SK-N-SH (cell line): ENCODE measurements around the gene PEX14. TPM values are rescaled to one million over a fixed set of nuclear protein-coding genes. Genes with fewer than 3 reads are reported as not detected.

ENCODE experiments used
- CTCF ChIA-PET: fragments of 300-600, 350-600 bp; formaldehyde crosslinking; extraction: SDS; loops from one replicate; lab custom pipeline; 2021; lab: Yijun Ruan, JAX
- POLR2A ChIA-PET: fragments of 350-600 bp; sonication (Branson Sonifier 250); formaldehyde crosslinking; extraction: SDS; loops from one replicate; lab custom pipeline; 2020; ENCODE audit warnings: antibody characterized with exemption, inconsistent platforms; lab: Yijun Ruan, JAX
- DNase-seq: peaks from one replicate; pipeline ENCODE4 v3.0.0; 2012
- H2AFZ ChIP-seq: fragments of 200-600 bp; sonication (generic); 2 replicates; pipeline ENCODE4 v1.8.1; 2016; ENCODE audit warnings: antibody characterized with exemption, mild to moderate bottlenecking, low read depth
- H3F3A ChIP-seq: fragments of 200-600 bp; sonication (generic); replicated peaks from 2 replicates; pipeline ENCODE3; 2016; ENCODE audit warnings: antibody characterized with exemption, mild to moderate bottlenecking; ENCODE audit not compliant: insufficient read depth
- H3K27ac ChIP-seq, 2 experiments: fragments of 200-500 bp in 1 of 2; fragments of 200-600 bp in 1 of 2; sonication (Bioruptor generic) in 1 of 2; sonication (generic), shearing (Covaris generic) in 1 of 2; 2 replicates each; pipeline versions ENCODE4 v1.5.1 to v1.6.1; 2014 to 2016; ENCODE audit warnings: low read depth in 2 of 2, inconsistent platforms in 1 of 2, low read length in 1 of 2, mild to moderate bottlenecking in 1 of 2, mixed read lengths in 1 of 2
- H3K27me3 ChIP-seq: fragments of 200-600 bp; sonication (generic), shearing (Covaris generic); 2 replicates; pipeline ENCODE4 v1.6.1; 2016; ENCODE audit warnings: mixed run types; ENCODE audit not compliant: insufficient read depth
- H3K36me3 ChIP-seq, 2 experiments: fragments of 200-500 bp in 1 of 2; fragments of 200-600 bp in 1 of 2; sonication (Bioruptor generic) in 1 of 2; sonication (generic) in 1 of 2; replicated peaks in 1 of 2; 2 replicates each; pipeline versions ENCODE3 to v1.5.1; 2014 to 2016; ENCODE audit warnings: low read length in 1 of 2, mild to moderate bottlenecking in 1 of 2; ENCODE audit not compliant: insufficient read depth in 2 of 2, control insufficient read depth in 1 of 2
- H3K4me1 ChIP-seq, 2 experiments: fragments of 200-500 bp in 1 of 2; fragments of 200-600 bp in 1 of 2; sonication (Bioruptor generic) in 1 of 2; sonication (generic), shearing (Covaris generic) in 1 of 2; 2 replicates each; pipeline versions ENCODE4 v1.5.1 to v1.6.1; 2014 to 2016; ENCODE audit warnings: low read depth in 1 of 2, low read length in 1 of 2, mixed run types in 1 of 2; ENCODE audit not compliant: insufficient read depth in 2 of 2, control insufficient read depth in 1 of 2
- H3K4me2 ChIP-seq: fragments of 200-600 bp; sonication (generic), shearing (Covaris generic); 2 replicates; pipeline ENCODE4 v1.6.1; 2017; ENCODE audit warnings: mixed run types
- H3K4me3 ChIP-seq, 2 experiments: fragments of 200-500 bp in 1 of 2; fragments of 200-600 bp in 1 of 2; sonication (Bioruptor generic) in 1 of 2; sonication (generic), shearing (Covaris generic) in 1 of 2; 2 replicates each; pipeline versions ENCODE4 v1.5.1 to v1.8.1; 2014 to 2016; ENCODE audit warnings: low read depth in 2 of 2, inconsistent platforms in 1 of 2, low read length in 1 of 2, mild to moderate bottlenecking in 1 of 2, mixed read lengths in 1 of 2, moderate library complexity in 1 of 2
- H3K79me2 ChIP-seq: fragments of 200-600 bp; sonication (generic); 2 replicates; pipeline ENCODE4 v1.8.1; 2017; ENCODE audit warnings: mild to moderate bottlenecking; ENCODE audit not compliant: insufficient read depth
- H3K9ac ChIP-seq: fragments of 200-600 bp; sonication (generic); 2 replicates; pipeline ENCODE4 v1.6.1; 2017; ENCODE audit warnings: mixed run types
- H3K9me2 ChIP-seq: fragments of 200-600 bp; sonication (generic); 2 replicates; pipeline ENCODE4 v1.6.1; 2017; ENCODE audit warnings: mixed run types
- H3K9me3 ChIP-seq: fragments of 200-600 bp; sonication (generic); 2 replicates; pipeline ENCODE4 v1.6.1; 2017; ENCODE audit warnings: mixed run types, mild to moderate bottlenecking, moderate library complexity
- H4K20me1 ChIP-seq: fragments of 200-600 bp; sonication (generic); 2 replicates; pipeline ENCODE4 v1.6.1; 2017; ENCODE audit warnings: mild to moderate bottlenecking, mixed run types; ENCODE audit not compliant: insufficient read depth
- CTCF ChIP-seq: fragments of 200-600 bp; sonication (generic); IDR thresholded peaks from 2 replicates; pipeline ENCODE4 v1.6.1; 2017; ENCODE audit warnings: antibody characterized with exemption, mild to moderate bottlenecking, moderate library complexity
- ELF1 ChIP-seq: IDR thresholded peaks from 2 replicates; pipeline ENCODE4 v1.4.0; 2012
- EZH2phosphoT487 ChIP-seq: fragments of 200-600 bp; sonication (generic); IDR thresholded peaks from 2 replicates; pipeline ENCODE4 v1.6.1; 2017; ENCODE audit warnings: low read depth, mixed run types, mild to moderate bottlenecking, antibody characterized with exemption, moderate library complexity, borderline replicate concordance
- FOSL2 ChIP-seq: IDR thresholded peaks from 2 replicates; pipeline ENCODE4 v1.4.0; 2012; ENCODE audit warnings: low read depth, mild to moderate bottlenecking, moderate library complexity, borderline replicate concordance
- GATA2 ChIP-seq: sonication (generic); formaldehyde crosslinking; IDR thresholded peaks from 2 replicates; pipeline ENCODE4 v1.5.0; 2020; ENCODE audit warnings: mild to moderate bottlenecking, missing genetic modification reagents
- JUND ChIP-seq: IDR thresholded peaks from 2 replicates; pipeline ENCODE4 v1.4.0; 2012
- MXI1 ChIP-seq: IDR thresholded peaks from 2 replicates; pipeline ENCODE4 v1.6.1; 2012; ENCODE audit warnings: mild to moderate bottlenecking, low read depth, low read length, improper control_type of control experiment
- NRF1 ChIP-seq: IDR thresholded peaks from 2 replicates; pipeline ENCODE4 v1.6.1; 2012; ENCODE audit warnings: low read depth, mild to moderate bottlenecking, low read length
- PBX3 ChIP-seq: IDR thresholded peaks from 2 replicates; pipeline ENCODE4; 2012
- POLR2AphosphoS5 ChIP-seq: IDR thresholded peaks from 2 replicates; pipeline ENCODE4 v1.6.1; 2012; ENCODE audit warnings: low read depth, low read length
- REST ChIP-seq: IDR thresholded peaks from 2 replicates; pipeline ENCODE4 v1.6.1; 2012; ENCODE audit warnings: mild to moderate bottlenecking, low read depth, low read length, moderate library complexity
- RFX5 ChIP-seq: IDR thresholded peaks from 2 replicates; pipeline ENCODE4 v1.6.1; 2012; ENCODE audit warnings: mild to moderate bottlenecking, improper control_type of control experiment, low read length
- RXRA ChIP-seq: IDR thresholded peaks from 2 replicates; pipeline ENCODE4 v1.4.0; 2012; ENCODE audit warnings: low read depth, mild to moderate bottlenecking, borderline replicate concordance
- TEAD4 ChIP-seq: IDR thresholded peaks from 2 replicates; pipeline ENCODE4 v1.4.0; 2012; ENCODE audit warnings: mild to moderate bottlenecking, borderline replicate concordance; ENCODE audit not compliant: insufficient read depth
- USF2 ChIP-seq: fragments of 150-350 bp; IDR thresholded peaks from 2 replicates; pipeline ENCODE4 v1.6.1; 2017; ENCODE audit warnings: antibody characterized with exemption, low read length, low read depth, borderline replicate concordance
- WGBS: methylation state at CpG from one replicate; pipeline ENCODE4 v1.1.6; 2017; ENCODE audit warnings: low lambda C conversion rate; 5-methylcytosine and 5-hydroxymethylcytosine counted together
- polyA plus RNA-seq, 3 experiments: library from polyadenylated mRNA; depleted of rRNA; stranded (reverse); fragments of >200 nt; gene quantifications; 2 replicates each; pipeline ENCODE4 v1.2.3, GENCODE V29; 2012

PEX14 gene
- polyA plus RNA-seq, 1 of the 3 experiments (the other 2 are of a cell fraction), result 36.2 TPM

- ChIA-PET POLR2A (no interaction called here), CTCF (no interaction called here)
- no peak for DNase-seq
- H3K27ac ChIP-seq, result no peak overlapping the region
- H3K36me3 ChIP-seq, result no peaks in the 10 kb centered on the region
- 79% methylated on average over 10 of the region's 12 CpGs for WGBS
- TF ChIP-seq EZH2phosphoT487 (no peak), USF2 (no peak), FOSL2 (no peak), CTCF (no peak), POLR2AphosphoS5 (no peak), PBX3 (no peak), ELF1 (no peak), JUND (no peak), MXI1 (no peak), NRF1 (no peak)
- no peaks in the 10 kb centered on the region for H3K9me3 ChIP-seq
- no peaks in the 10 kb centered on the region for H3K79me2 ChIP-seq
- no peak overlapping the region for H3K4me2 ChIP-seq
- peaks cover 0 to 17% of the 10 kb centered on the region in 2 experiments; a peak in 1 of 4 replicates for H3K4me1 ChIP-seq
- no peaks in the 10 kb centered on the region for H3K27me3 ChIP-seq
- no peak overlapping the region for H3K4me3 ChIP-seq
- H4K20me1 ChIP-seq, result no peaks in the 10 kb centered on the region
- no peak overlapping the region for H2AFZ ChIP-seq
- no peaks in the 10 kb centered on the region for H3K9me2 ChIP-seq
- H3K9ac ChIP-seq, result no peak overlapping the region
- no peaks in the 10 kb centered on the region for H3F3A ChIP-seq
These were observed 177.9 kb downstream of the PEX14 start for GRCh38 chr1:10652626-10653025.

DNA sequence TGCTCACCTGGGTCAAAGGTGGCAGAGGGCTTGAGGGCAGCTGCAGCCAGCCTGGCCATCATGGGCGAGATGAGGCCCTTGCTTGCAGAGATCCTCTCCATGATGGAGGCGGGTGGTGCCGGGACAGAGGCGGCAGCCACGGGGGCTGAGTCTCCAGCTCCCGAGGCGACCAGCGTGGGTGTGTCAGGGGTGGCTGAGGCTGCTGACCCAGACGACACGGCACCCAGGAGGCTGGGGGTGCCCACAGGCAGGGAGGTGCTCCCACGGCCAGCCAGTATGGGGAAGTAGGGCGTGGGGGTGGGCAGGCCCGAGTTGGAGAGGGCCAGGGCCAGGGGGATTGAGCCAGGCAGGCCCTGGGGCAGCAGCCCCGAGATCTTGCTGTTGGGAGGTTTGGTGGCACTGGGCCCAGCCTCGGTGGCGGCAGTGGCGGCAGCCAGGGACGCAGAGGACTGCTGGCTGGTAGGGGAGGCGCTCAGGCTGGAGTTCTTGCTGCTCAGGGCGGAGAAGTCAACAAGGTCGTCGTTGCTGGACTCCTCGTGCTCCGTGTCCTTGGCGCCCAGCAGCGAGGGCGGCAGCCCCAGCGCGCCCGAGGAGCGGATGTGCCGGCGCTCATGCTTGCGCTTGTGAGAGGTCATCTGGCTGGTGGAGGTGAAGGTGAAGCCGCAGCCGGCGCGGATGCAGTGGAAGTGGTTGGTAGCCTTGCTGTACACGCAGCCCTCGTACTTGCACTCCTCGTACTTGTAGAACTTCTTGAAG, 178.8 kb downstream of the PEX14 start:
- Histone ChIP-seq H3K27ac (no peak overlapping the region), H3K27me3 (no peaks in the 10 kb centered on the region)
- 91% methylated on average over 36 of the region's 41 CpGs for WGBS
- TF ChIP-seq RXRA (no peak), RFX5 (no peak), TEAD4 (no peak), CTCF (no peak), MXI1 (no peak), REST (no peak), PBX3 (no peak), ELF1 (no peak), GATA2 (CRISPR knock-in tag) (no peak)

More for the DNA sequence above, 178.8 kb downstream of the PEX14 start:
- Histone ChIP-seq H3K79me2 (no peaks in the 10 kb centered on the region), H3K4me2 (no peak overlapping the region), H3K4me3 (no peak overlapping the region), H3K9me3 (no peaks in the 10 kb centered on the region), H3K36me3 (no peaks in the 10 kb centered on the region), H3F3A (no peaks in the 10 kb centered on the region), H3K9ac (no peak overlapping the region), H2AFZ (no peak overlapping the region), H3K4me1 (peaks cover 0 to 26% of the 10 kb centered on the region in 2 experiments; a peak in 1 of 4 replicates), H3K9me2 (no peaks in the 10 kb centered on the region), H4K20me1 (no peaks in the 10 kb centered on the region)
- ChIA-PET POLR2A (no interaction called here), CTCF (no interaction called here)
- no peak for DNase-seq
